HG02870 (cell line): Measurements from ENCODE around the gene SSUH2.
A peak's percentile ranks its signal among the peaks of the same experiment; 100 is the strongest.
"Not testable (repeated sequence)": the region's sequence is repeated elsewhere in the genome, so short reads cannot be mapped to it uniquely, and the experiment has no call there.

Experiments used
- ATAC-seq: cut with Tn5 transposase; IDR thresholded peaks from one replicate; pipeline ENCODE4 v1.9.1; 2021; ENCODE audit warnings: mild to moderate bottlenecking, moderate library complexity; ENCODE audit not compliant: unreplicated experiment

Gene SSUH2

GRCh38 chr3:8584661-8585060 is 59.9 kb downstream of the SSUH2 start:
- ATAC-seq: no peak

DNA sequence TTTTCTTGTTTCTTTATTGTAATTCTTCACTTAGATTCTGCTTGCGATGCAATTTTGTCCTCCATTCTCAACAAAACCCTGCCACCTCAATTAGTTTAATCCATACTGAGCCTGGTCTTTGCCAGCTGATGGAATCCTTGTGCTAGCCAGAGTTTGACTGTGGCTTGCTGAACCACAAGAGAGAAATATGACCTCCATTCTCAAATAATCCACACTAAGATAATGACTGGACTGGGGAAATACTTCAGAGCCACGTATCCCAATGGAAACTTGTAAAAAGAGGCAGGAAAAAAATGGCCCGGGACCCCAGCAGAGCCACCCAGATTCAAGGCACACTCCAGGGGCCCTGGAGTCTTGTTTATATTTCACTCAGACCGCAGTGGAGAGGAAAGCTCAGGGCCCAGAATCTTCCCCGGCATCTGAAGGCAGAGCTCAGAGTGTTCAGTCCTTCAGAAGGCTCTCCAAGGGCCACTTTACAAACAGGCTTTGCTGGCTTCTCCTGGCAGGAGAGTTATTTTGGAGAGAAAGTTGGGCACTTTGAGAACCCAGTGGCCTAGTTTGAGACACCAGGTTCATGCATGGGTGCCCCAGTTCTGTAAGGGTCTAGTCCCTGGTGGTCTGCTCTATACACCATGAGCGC is 62.7 kb downstream of the SSUH2 start:
- no peak for ATAC-seq

- no peak for ATAC-seq
Measured at GRCh38 chr3:8581373-8581772, 63.2 kb downstream of the SSUH2 start.

GRCh38 chr3:8580434-8580833 is 64.2 kb downstream of the SSUH2 start:
- ATAC-seq: not testable (repeated sequence)

DNA sequence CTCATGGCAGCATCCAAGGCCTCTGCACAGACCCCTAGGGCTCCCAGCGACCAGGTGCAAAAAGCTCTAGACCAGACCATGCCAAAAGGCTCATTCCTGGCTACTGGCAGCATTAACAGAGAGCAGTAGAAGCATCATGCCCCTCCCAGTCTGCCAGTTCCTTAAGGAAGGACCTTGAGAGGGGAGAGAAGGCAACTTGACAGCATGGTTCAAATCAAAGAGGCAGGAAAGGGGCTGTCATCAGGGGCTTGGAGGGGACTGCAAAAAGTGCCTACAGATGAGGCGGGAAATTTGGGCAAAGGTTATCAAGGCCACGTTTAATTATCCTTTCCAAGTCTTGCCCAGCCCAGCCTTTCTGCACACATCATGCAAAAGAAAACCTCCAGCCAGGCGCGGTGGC is 64.7 kb downstream of the SSUH2 start:
- ATAC-seq: no peak

DNA sequence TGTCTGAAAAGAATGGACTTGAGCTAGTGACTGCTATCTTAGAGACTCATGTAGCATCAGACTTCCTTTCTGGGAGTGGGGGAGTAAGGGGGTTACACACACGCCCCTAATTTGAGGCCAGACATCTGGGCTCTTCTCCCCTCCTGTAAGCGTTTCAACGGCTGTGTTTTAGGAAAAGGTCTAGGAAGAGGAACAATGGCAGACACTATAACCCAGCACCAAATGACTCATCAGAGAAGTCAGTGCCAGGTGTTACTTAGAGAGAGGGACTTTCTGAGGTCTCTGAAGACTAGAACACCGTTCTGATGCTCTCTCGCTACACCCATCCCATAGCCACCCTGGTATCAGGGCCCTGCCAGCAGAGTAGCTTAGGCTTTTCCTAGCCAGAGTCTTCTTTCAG is 65.5 kb downstream of the SSUH2 start:
- peak; percentile 97 for ATAC-seq

DNA sequence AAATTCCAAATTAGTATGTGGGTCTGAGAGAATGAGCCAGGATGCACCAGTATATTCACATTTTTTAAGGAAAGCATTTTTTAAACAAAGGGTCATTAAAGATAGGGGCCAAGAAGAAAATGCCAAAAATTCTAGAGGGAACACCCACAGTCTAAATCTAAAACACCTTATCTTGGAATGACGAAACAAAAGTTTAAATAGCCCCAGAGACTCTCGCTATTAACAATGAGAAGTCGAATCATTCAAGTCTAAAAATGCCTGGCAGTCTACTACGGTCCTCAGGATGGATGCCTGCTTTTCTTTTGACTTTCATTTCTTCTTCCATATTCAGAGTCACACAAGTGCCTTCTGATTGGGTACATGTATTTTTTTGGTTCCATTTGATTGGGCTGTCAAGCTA is 66.3 kb downstream of the SSUH2 start:
- peak; percentile 34 for ATAC-seq

DNA sequence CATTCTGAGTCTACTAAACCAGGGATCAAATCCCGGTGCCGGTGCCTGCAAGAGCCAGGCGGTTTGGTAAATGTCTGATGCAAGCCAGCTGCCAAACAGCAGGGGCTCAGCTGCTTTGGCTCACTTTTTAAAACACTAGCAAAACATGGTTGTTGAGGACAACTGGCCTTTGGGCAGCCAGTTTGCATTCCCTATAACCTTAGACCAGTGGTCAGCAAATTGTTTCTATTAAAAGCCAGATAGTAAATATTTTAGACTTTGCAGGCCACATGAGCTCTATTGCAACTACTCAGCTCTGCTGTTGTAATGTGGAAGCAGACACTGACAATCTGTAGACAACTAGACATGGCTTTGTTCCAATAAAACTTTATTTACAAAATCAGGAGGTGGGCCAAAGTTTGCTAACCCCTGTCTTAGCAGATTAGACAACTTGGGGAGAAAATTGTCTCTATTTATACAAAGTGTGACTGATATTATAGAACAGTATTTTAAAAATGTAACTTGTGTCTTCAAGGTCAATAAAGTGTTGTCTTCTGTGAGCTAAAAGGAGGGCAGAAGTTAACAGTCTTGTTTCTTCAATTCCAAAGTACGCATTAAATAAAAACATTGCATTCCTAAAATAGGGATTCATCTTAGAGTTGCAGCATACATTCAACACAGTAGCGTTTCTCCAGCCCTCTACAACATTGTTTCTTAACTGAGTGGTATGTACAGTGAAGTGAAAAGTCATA is 67.6 kb downstream of the SSUH2 start:
- no peak for ATAC-seq

DNA sequence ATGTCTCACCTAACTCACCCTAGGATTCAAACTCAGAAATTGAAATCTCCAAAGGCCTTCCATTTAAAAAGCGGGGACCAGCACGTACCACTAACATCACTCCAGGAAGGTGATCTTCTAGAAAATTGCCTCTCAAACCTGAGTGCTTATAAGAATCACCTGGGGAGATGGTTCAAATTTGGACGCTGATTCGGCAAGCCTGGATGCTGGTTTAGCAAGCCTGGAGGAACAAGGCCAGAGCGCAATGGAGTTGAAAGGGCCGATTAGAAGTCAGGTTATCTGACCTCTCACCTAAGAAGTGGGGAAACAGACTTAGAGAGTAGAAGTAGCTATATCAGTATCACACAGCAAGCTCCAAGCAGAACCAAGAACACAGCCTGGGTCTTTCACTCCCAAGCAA is 68.2 kb downstream of the SSUH2 start:
- no peak for ATAC-seq

DNA sequence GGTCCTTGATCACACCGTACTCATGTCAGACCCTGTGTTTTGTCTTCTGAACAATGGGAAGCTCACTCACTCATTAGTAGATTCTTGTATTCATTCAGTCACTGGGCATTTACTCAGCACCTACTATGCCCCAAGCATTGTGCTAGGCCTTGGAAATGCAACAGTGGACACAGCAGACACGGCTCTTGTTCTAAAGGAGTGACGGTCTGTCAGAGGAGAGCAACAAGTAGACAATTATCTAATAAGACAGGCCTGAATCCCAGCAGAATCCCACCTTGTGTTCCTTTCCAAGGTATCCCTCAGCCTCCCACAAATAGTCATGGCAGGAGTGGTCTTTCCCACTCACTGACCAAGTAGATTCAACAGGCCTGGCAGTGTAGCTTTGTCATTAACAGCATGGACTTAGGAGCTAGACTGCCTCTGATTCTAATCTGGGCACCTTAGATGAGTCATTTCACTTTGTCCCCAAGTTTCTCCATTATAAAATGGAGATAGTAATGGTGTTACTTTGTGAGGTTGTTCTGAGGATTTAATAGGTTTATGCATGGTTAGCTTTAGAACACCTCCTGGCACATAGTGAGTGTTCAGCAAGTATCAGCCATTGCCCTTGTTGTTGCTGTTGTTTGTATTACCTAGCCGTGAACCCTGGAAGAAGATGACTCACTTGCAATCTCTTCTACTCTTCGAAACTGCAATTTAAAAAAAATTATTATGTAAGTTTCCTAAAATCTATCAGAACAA is 69.1 kb downstream of the SSUH2 start:
- ATAC-seq: no peak

DNA sequence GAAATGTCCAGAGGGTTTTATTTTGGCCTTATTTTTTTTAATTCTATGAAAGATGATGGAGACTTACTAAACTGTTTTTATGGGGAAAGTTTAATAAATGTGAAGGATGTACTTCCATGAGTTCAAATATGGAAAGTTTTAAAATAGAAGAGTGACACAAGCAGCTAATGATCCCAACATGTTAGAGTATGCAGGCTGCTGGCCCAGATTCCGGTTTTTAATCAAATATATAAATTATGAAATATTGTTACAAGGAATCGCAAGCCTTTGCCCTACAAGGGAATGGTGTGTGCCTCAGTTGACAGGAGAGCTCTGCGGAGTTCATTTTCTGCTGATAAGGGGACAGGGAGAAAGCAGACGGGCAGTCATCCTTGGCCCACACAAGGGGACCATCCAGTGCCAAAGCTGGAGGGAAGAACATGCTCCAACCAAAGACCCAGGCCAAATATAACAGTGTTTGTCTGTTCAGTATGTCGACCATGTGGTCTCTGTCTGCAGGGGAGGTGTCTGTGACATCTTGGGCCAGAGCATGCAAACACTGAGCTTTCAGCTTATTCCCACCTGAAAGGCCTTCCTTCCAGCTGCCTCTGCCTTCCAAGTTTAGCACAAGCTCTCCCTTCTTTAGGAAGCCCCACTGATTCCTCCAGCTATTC is 69.8 kb downstream of the SSUH2 start:
- no peak for ATAC-seq

DNA sequence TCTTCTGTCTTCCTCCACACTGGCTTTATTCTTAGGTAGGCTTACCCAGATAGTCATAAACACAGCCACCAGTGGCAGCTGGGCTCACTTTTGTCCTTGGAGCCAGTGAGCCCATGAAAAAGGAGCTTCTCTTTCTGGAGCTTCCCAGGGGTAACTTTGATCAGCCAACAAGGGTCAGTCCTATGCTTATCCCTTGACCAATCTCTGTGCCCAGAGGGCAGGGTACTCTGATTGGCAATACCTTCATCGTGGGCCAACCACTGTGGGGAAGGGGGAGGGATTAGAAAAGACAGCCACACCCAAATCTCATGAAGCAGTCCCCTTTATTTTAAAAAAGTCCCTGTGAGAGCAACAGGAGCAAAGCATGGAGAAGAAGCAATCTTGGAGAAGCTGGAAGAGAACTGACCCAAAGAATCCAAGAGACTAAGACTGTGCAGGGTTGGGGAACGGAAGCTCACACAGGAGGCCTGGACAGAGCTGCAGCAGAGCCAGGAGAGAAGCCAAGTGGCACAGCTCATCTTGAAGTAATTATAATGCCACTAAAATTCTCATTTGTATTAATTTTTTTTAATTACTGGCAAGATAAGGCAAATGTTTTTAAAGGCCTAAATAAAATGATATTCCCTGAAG is 70.4 kb downstream of the SSUH2 start:
- ATAC-seq: no peak

- ATAC-seq: no peak
Measured at GRCh38 chr3:8573342-8573926, 71.2 kb downstream of the SSUH2 start.

- no peak for ATAC-seq
Measured at GRCh38 chr3:8571256-8571655, 73.3 kb downstream of the SSUH2 start.
